A549 (cell line): ENCODE measurements around the gene SLX9. TPM values are rescaled to one million over a fixed set of nuclear protein-coding genes. Genes with fewer than 3 reads are reported as not detected.

Experiments used
- ATAC-seq, 2 experiments: fragments of 200-7000 bp in 1 of 2; fragments of >200 bp in 1 of 2; cut with Nextera tagmentation in 1 of 2; cut with Tn5 transposase in 1 of 2; 3 replicates each; pipeline versions ENCODE4 v1.8.0 to v1.9.1; 2018 to 2020; ENCODE audit warnings: mild to moderate bottlenecking in 1 of 2, moderate library complexity in 1 of 2
- CTCF ChIA-PET: fragments of 300-600 bp; sonication (Branson Sonifier 250); formaldehyde crosslinking; extraction: SDS; loops from one replicate; lab custom pipeline; 2021; ENCODE audit warnings: antibody characterized with exemption, inconsistent platforms; lab: Yijun Ruan, JAX
- POLR2A ChIA-PET: fragments of 350-600 bp; formaldehyde crosslinking; extraction: SDS; loops from one replicate; lab custom pipeline; 2021; ENCODE audit warnings: antibody characterized with exemption, inconsistent platforms; lab: Yijun Ruan, JAX
- DNase-seq, 2 experiments: peaks; one replicate each; pipeline versions ENCODE4 v3.0.0 to v3.0.0-alpha.2; 2011 to 2016; ENCODE audit warnings: low read depth in 1 of 2, low spot score in 1 of 2
- FAIRE-seq: peaks from 2 replicates; lab custom pipeline; 2011; peaks lifted over from hg19 to GRCh38; lab: Jason Lieb, UNC
- H3K27ac ChIP-seq, 2 experiments: fragments of >200 bp; sonication (Bioruptor Twin); formaldehyde crosslinking; 3 replicates each; pipeline ENCODE4 v1.5.1; 2016 to 2017
- H3K4me1 ChIP-seq: fragments of >200 bp; sonication (Bioruptor Twin); formaldehyde crosslinking; 3 replicates; pipeline ENCODE4 v1.6.1; 2016
- H3K4me2 ChIP-seq: fragments of >200 bp; sonication (Bioruptor Twin); formaldehyde crosslinking; 3 replicates; pipeline ENCODE4 v1.6.1; 2016
- H3K4me3 ChIP-seq: fragments of >200 bp; sonication (Bioruptor Twin); formaldehyde crosslinking; 3 replicates; pipeline ENCODE4 v1.5.1; 2016
- H3K9me3 ChIP-seq: fragments of >200 bp; sonication (Bioruptor Twin); formaldehyde crosslinking; 3 replicates; pipeline ENCODE4 v1.6.1; 2016
- BHLHE40 ChIP-seq: IDR thresholded peaks from 2 replicates; pipeline ENCODE4 v1.6.1; 2012; ENCODE audit warnings: low read depth, low read length, inconsistent platforms
- CHD4 ChIP-seq: fragments of 200-600 bp; sonication (generic); IDR thresholded peaks from 2 replicates; pipeline ENCODE4 v1.6.1; 2016; ENCODE audit warnings: antibody characterized with exemption, mild to moderate bottlenecking, borderline replicate concordance
- CTCF ChIP-seq: fragments of >200 bp; sonication (Bioruptor Twin); formaldehyde crosslinking; IDR thresholded peaks from 3 replicates; pipeline ENCODE4 v1.5.1; 2016
- ESRRA ChIP-seq: fragments of 150-350 bp; IDR thresholded peaks from 2 replicates; pipeline ENCODE4 v1.6.1; 2014; ENCODE audit warnings: mild to moderate bottlenecking, low read length, borderline replicate concordance
- FOSB ChIP-seq: fragments of 250-450 bp; sonication (Bioruptor Pico); IDR thresholded peaks from 2 replicates; pipeline ENCODE4 v1.5.0; 2020; ENCODE audit warnings: mild to moderate bottlenecking, moderate library complexity
- FOSL2 ChIP-seq, 2 experiments: fragments of 450-650 bp in 1 of 2; fragments of >200 bp in 1 of 2; sonication (Bioruptor Twin) in 1 of 2; formaldehyde crosslinking; IDR thresholded peaks; 2 replicates each; pipeline versions ENCODE4 v1.5.0 to v1.6.1; 2016 to 2020; ENCODE audit warnings: mild to moderate bottlenecking in 1 of 2, moderate library complexity in 1 of 2
- GATA3 ChIP-seq: IDR thresholded peaks from 2 replicates; pipeline ENCODE4 v1.6.1; 2012; ENCODE audit warnings: borderline replicate concordance
- HES2 ChIP-seq: fragments of >200 bp; sonication (Bioruptor Twin); formaldehyde crosslinking; IDR thresholded peaks from 2 replicates; pipeline ENCODE4 v1.6.1; 2016
- HOXA7 ChIP-seq: fragments of 250-450 bp; sonication (Bioruptor Pico); IDR thresholded peaks from 2 replicates; pipeline ENCODE4 v1.5.0; 2020; ENCODE audit warnings: mild to moderate bottlenecking, moderate library complexity
- HOXB13 ChIP-seq: fragments of 250-450 bp; sonication (Bioruptor Pico); IDR thresholded peaks from 2 replicates; pipeline ENCODE4 v1.5.0; 2020; ENCODE audit warnings: low read depth, mild to moderate bottlenecking, moderate library complexity
- JUN ChIP-seq, 2 experiments: fragments of >200 bp; sonication (Bioruptor Twin); formaldehyde crosslinking; IDR thresholded peaks; 2 replicates in 1 of 2; 3 replicates in 1 of 2; pipeline ENCODE4 v1.6.1; 2016 to 2017
- KDM1A ChIP-seq: fragments of 200-600 bp; sonication (generic); IDR thresholded peaks from 2 replicates; pipeline ENCODE4 v1.6.1; 2016; ENCODE audit warnings: low read depth, mild to moderate bottlenecking
- KDM5A ChIP-seq: fragments of 200-600 bp; sonication (generic); IDR thresholded peaks from 2 replicates; pipeline ENCODE4 v1.6.1; 2016; ENCODE audit warnings: antibody characterized with exemption, mild to moderate bottlenecking
- MAX ChIP-seq: IDR thresholded peaks from 2 replicates; pipeline ENCODE4 v1.6.1; 2012
- MAZ ChIP-seq: fragments of 150-350 bp; IDR thresholded peaks from 2 replicates; pipeline ENCODE4 v1.6.1; 2014; ENCODE audit warnings: antibody characterized with exemption, low read depth, low read length, borderline replicate concordance
- PBX3 ChIP-seq: IDR thresholded peaks from 2 replicates; pipeline ENCODE4 v1.6.1; 2012
- RAD21 ChIP-seq, 2 experiments: fragments of >200 bp in 1 of 2; sonication (Bioruptor Twin) in 1 of 2; formaldehyde crosslinking in 1 of 2; IDR thresholded peaks in 1 of 2; conservative IDR thresholded peaks in 1 of 2; 2 replicates in 1 of 2; 3 replicates in 1 of 2; pipeline ENCODE4 v1.6.1; 2012 to 2018; ENCODE audit warnings: inconsistent platforms in 1 of 2
- SMC3 ChIP-seq: fragments of >200 bp; sonication (Bioruptor Twin); formaldehyde crosslinking; IDR thresholded peaks from 3 replicates; pipeline ENCODE4 v1.6.1; 2018; ENCODE audit warnings: inconsistent platforms
- SREBF2 ChIP-seq: fragments of 450-650 bp; IDR thresholded peaks from 2 replicates; pipeline ENCODE4 v1.6.1; 2014; ENCODE audit warnings: mild to moderate bottlenecking, moderate library complexity
- TP53 ChIP-seq: fragments of 250-450 bp; sonication (Bioruptor Pico); IDR thresholded peaks from 2 replicates; pipeline ENCODE4 v1.5.0; 2021; ENCODE audit warnings: mild to moderate bottlenecking, moderate library complexity
- USF2 ChIP-seq: fragments of 450-650 bp; IDR thresholded peaks from 2 replicates; pipeline ENCODE4 v1.6.1; 2014; ENCODE audit warnings: antibody characterized with exemption
- ZC3H11A ChIP-seq: fragments of 450-650 bp; IDR thresholded peaks from 2 replicates; pipeline ENCODE4 v1.6.1; 2014; ENCODE audit warnings: antibody characterized with exemption, mild to moderate bottlenecking
- WGBS: methylation state at CpG from one replicate; pipeline ENCODE4 v1.1.6; 2017; ENCODE audit errors: missing lambda C conversion rate; 5-methylcytosine and 5-hydroxymethylcytosine counted together
- polyA plus RNA-seq, 4 experiments: library from polyadenylated mRNA; depleted of rRNA in 3 of 4; stranded (reverse); fragments of >200 nt; fragmentation: RNase III in 1 of 4; extraction: RNeasy Plus Mini Kit Qiagen cat#74134 plus additional on column Dnase treatment in 1 of 4; gene quantifications; 2 replicates in 3 of 4; 3 replicates in 1 of 4; pipeline ENCODE4 v1.2.3, GENCODE V29; 2011 to 2017

The SLX9 gene
- polyA plus RNA-seq, 2 of the 4 experiments (the other 2 are of a cell fraction), result 26.9 to 40.6 TPM

- ChIA-PET CTCF (interaction anchor here (0.5 to 2.7 kb wide), 5 partner anchors 8 to 180 kb away, joined by 3 to 16 read pairs (median 3); no protein-coding TSS in a partner anchor), POLR2A (no interaction called here)
- no peak for TF ChIP-seq GATA3
- no peak for TF ChIP-seq JUN (IDR thresholded peaks at IDR 0.05)
- TF ChIP-seq TP53 (CRISPR knock-in tag), result no peak
- no peak for TF ChIP-seq MAX
- TF ChIP-seq HOXB13 (CRISPR knock-in tag), result no peak
- no peak for TF ChIP-seq BHLHE40
- no peak for TF ChIP-seq CTCF
- TF ChIP-seq FOSL2 (IDR thresholded peaks at IDR 0.05), result no peak
- TF ChIP-seq FOSL2 (CRISPR knock-in tag; IDR thresholded peaks at IDR 0.05), result no peak
- TF ChIP-seq KDM1A, result no peak
- DNase-seq (no peak), FAIRE-seq (no peak), ATAC-seq (no peak)
- H3K27ac ChIP-seq, result no peak overlapping the region
- WGBS, result 92% methylated on average over 23 of the region's 26 CpGs
- no peaks in the 10 kb centered on the region for H3K4me1 ChIP-seq
- H3K9me3 ChIP-seq, result no peaks in the 10 kb centered on the region
- H3K4me3 ChIP-seq, result no peak overlapping the region
- no peak overlapping the region for H3K4me2 ChIP-seq
These were observed 18.1 kb downstream of the SLX9 start for GRCh38 chr21:44957901-44958451.

- ChIA-PET CTCF (interaction anchor here (0.9 to 2.7 kb wide), 4 partner anchors 9 to 180 kb away, joined by 3 to 16 read pairs (median 4); no protein-coding TSS in a partner anchor), POLR2A (no interaction called here)
- Histone ChIP-seq H3K27ac (no peak overlapping the region), H3K4me1 (no peaks in the 10 kb centered on the region), H3K4me2 (no peak overlapping the region), H3K4me3 (no peak overlapping the region), H3K9me3 (no peaks in the 10 kb centered on the region)
- no peak for TF ChIP-seq SREBF2
- no peak for TF ChIP-seq HOXB13 (CRISPR knock-in tag)
- no peak for TF ChIP-seq SMC3
- TF ChIP-seq MAZ, result no peak
- no peak for TF ChIP-seq PBX3
- TF ChIP-seq ESRRA, result no peak
- TF ChIP-seq CHD4, result no peak
- no peak for TF ChIP-seq RAD21 (conservative IDR thresholded peaks at IDR 0.05 in 1 of 2, IDR thresholded peaks at IDR 0.05 in 1 of 2)
- no peak for TF ChIP-seq FOSB (CRISPR knock-in tag)
- 92% methylated on average over 17 of the region's 28 CpGs for WGBS
- DNase-seq (no peak), FAIRE-seq (no peak), ATAC-seq (no peak)
These were observed 18.8 kb downstream of the SLX9 start for GRCh38 chr21:44958471-44959191.

- H3K4me2 ChIP-seq, result no peak overlapping the region
- ChIA-PET POLR2A (no interaction called here), CTCF (interaction anchor here (1.3 to 5.0 kb wide), 3 partner anchors 10 to 179 kb away, joined by 6 to 38 read pairs (median 16); no protein-coding TSS in a partner anchor)
- DNase-seq (no peak), FAIRE-seq (no peak), ATAC-seq (no peak)
- no peak overlapping the region for H3K27ac ChIP-seq
- no peak overlapping the region for H3K4me3 ChIP-seq
- no peaks in the 10 kb centered on the region for H3K9me3 ChIP-seq
- 92% methylated on average over 10 of the region's 26 CpGs for WGBS
- no peaks in the 10 kb centered on the region for H3K4me1 ChIP-seq
- TF ChIP-seq KDM5A (no peak), ZC3H11A (no peak), USF2 (no peak), PBX3 (no peak), HOXA7 (CRISPR knock-in tag) (no peak), MAZ (no peak), JUN (IDR thresholded peaks at IDR 0.05) (no peak), CTCF (no peak), TP53 (CRISPR knock-in tag) (no peak), CHD4 (no peak), HES2 (no peak)
These were observed 19.7 kb downstream of the SLX9 start for GRCh38 chr21:44959376-44960091.
